ENCODE measurements around the gene CD79A.

The CD79A gene

DNA sequence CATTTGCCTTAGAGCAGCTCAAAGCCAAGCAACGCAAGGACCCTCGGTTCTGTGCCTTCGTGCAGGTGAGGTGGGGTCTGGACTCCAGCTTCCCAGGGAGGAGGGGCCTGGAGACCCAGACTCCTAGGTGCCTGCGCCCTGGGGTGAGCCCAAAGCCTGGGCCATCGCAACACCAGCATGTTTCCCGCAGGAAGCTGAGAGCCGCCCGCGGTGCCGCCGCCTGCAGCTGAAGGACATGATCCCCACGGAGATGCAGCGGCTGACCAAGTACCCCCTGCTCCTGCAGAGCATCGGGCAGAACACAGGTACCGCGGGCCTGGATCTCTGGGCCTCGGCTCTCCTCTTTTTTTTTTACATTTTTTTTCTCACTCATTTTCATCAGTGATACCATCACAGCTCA is 25.5 kb downstream of the CD79A start:
- TF ChIP-seq POLR2AphosphoS5 (IDR thresholded peaks at IDR 0.05; ENCODE audit: low read depth, low read length) = no peak
- no peak for TF ChIP-seq SIN3A (IDR thresholded peaks at IDR 0.05; ENCODE audit: borderline replicate concordance, insufficient read depth, low read length)
- no peak for TF ChIP-seq REST (IDR thresholded peaks at IDR 0.05; ENCODE audit: insufficient read depth in 1 of 2, low read depth in 2 of 2, low read length in 2 of 2)
- TF ChIP-seq FOXP2 (optimal IDR thresholded peaks at IDR 0.05; ENCODE audit: borderline replicate concordance, extremely low read depth, extremely low read length, insufficient read depth) = no peak
- TF ChIP-seq TAF1 (IDR thresholded peaks at IDR 0.05; ENCODE audit: borderline replicate concordance, insufficient read depth, low read length) = no peak

DNA sequence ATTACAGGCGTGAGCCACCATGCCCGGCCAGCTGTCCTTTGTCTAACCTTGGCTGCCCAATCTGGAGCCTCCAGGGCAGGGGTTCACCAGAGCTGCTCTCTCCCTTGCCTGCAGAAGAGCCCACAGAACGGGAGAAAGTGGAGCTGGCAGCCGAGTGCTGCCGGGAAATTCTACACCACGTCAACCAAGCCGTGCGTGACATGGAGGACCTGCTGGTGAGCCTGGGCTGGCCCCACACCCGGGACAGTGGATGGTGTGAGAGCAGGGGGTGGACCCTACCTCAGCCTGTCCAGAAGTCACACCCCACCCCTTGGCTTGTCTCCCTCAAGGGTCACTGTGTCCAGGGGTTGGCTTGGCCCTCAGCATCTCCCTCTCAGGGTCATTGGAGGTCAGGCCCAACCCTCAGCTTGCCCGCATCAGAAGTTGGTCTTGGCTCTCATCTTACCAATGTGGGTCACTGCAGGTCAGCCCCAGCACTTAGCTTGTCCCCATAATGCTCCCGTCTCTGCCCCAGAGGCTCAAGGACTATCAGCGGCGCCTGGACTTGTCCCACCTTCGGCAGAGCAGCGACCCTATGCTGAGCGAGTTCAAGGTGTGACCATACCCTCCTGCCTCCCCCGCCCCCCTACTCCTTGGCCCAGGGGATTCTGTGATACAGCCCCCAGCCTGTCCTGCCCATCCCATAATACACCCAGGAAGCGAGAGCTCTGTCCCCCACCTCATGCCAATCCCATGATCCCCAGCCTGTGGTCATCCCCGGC is 26.3 kb downstream of the CD79A start:
- no peak for TF ChIP-seq POLR2AphosphoS5 (IDR thresholded peaks at IDR 0.05; ENCODE audit: low read depth, low read length)
- TF ChIP-seq REST (IDR thresholded peaks at IDR 0.05; ENCODE audit: insufficient read depth in 1 of 2, low read depth in 2 of 2, low read length in 2 of 2) = no peak
- no peak for TF ChIP-seq SIN3A (IDR thresholded peaks at IDR 0.05; ENCODE audit: borderline replicate concordance, insufficient read depth, low read length)
- TF ChIP-seq FOXP2 (optimal IDR thresholded peaks at IDR 0.05; ENCODE audit: borderline replicate concordance, extremely low read depth, extremely low read length, insufficient read depth) = no peak
- no peak for TF ChIP-seq TAF1 (IDR thresholded peaks at IDR 0.05; ENCODE audit: borderline replicate concordance, insufficient read depth, low read length)

DNA sequence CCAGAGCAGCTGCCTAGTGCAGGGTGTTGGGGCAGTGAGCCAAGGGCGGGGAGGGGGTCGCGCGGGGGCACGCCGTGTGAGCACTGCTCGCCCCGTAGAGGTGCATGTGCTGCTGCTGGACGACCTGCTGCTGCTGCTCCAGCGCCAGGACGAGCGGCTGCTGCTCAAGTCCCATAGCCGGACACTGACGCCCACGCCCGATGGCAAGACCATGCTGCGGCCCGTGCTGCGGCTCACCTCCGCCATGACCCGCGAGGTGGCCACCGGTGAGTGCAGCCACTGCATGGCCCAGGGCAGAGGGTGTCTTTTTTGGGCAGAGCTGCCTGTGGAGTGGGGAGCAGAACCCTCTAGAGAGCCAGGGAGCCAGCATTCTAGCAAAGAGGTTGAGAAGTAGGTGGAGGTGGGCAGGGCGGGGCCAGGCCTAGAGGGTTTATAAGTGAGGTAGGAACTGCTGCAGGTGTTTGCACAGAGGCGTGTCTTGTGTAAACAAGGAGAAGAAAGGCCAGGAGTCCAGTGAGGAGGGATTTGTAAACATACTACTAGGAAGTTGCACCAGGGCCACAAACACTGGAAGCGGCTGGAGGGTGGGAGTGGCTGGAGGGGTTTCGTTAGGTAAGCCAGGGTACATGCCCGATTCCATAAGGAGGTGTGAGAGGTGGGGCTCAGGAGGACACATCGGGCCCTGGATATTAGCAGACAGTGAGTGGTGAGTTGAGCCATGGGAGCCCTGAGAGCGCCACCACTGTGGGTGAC is 27.2 kb downstream of the CD79A start:
- no peak for TF ChIP-seq SIN3A (IDR thresholded peaks at IDR 0.05; ENCODE audit: borderline replicate concordance, insufficient read depth, low read length)
- TF ChIP-seq TAF1 (IDR thresholded peaks at IDR 0.05; ENCODE audit: borderline replicate concordance, insufficient read depth, low read length) = no peak
- no peak for TF ChIP-seq FOXP2 (optimal IDR thresholded peaks at IDR 0.05; ENCODE audit: borderline replicate concordance, extremely low read depth, extremely low read length, insufficient read depth)

GRCh38 chr19:41905273-41906002 is 28.4 kb downstream of the CD79A start:
- TF ChIP-seq SIN3A (IDR thresholded peaks at IDR 0.05; ENCODE audit: borderline replicate concordance, insufficient read depth, low read length) = no peak
- TF ChIP-seq TAF1 (IDR thresholded peaks at IDR 0.05; ENCODE audit: borderline replicate concordance, insufficient read depth, low read length) = no peak
- no peak for TF ChIP-seq REST (IDR thresholded peaks at IDR 0.05; ENCODE audit: insufficient read depth in 1 of 2, low read depth in 2 of 2, low read length in 2 of 2)
- TF ChIP-seq POLR2AphosphoS5 (IDR thresholded peaks at IDR 0.05; ENCODE audit: low read depth, low read length) = no peak
- no peak for TF ChIP-seq FOXP2 (optimal IDR thresholded peaks at IDR 0.05; ENCODE audit: borderline replicate concordance, extremely low read depth, extremely low read length, insufficient read depth)

GRCh38 chr19:41906271-41906670 is 29.2 kb downstream of the CD79A start:
- TF ChIP-seq SIN3A (IDR thresholded peaks at IDR 0.05; ENCODE audit: borderline replicate concordance, insufficient read depth, low read length) (no peak), POLR2AphosphoS5 (IDR thresholded peaks at IDR 0.05; ENCODE audit: low read depth, low read length) (no peak), TAF1 (IDR thresholded peaks at IDR 0.05; ENCODE audit: borderline replicate concordance, insufficient read depth, low read length) (no peak), REST (IDR thresholded peaks at IDR 0.05; ENCODE audit: insufficient read depth in 1 of 2, low read depth in 2 of 2, low read length in 2 of 2) (no peak), FOXP2 (optimal IDR thresholded peaks at IDR 0.05; ENCODE audit: borderline replicate concordance, extremely low read depth, extremely low read length, insufficient read depth) (no peak)

Measured in PFSK-1 (cell line).